T-helper 2 cell treated with Interferon-gamma antibody and Interleukin-4, amounts not matched to agents 5 μg/mL and 100 μg/mL, for 36 hours (primary cell): Measurements from ENCODE around the gene CARNS1.

ENCODE experiments used
- DNase-seq: peaks from one replicate; pipeline ENCODE4 v3.0.0; 2021; ENCODE audit warnings: low spot score
- H3K27ac Mint-ChIP-seq: one replicate; pipeline ENCODE4 v1.8.0; 2021; ENCODE audit warnings: mild to moderate bottlenecking, mixed read lengths
- H3K27me3 Mint-ChIP-seq: one replicate; pipeline ENCODE4 v1.8.0; 2021; ENCODE audit warnings: low read depth, mixed read lengths
- H3K36me3 Mint-ChIP-seq: one replicate; pipeline ENCODE4 v1.8.0; 2021; ENCODE audit warnings: low read depth, mixed read lengths
- H3K4me1 Mint-ChIP-seq: one replicate; pipeline ENCODE4 v1.8.0; 2021; ENCODE audit warnings: low read depth, mixed read lengths
- H3K4me3 Mint-ChIP-seq: one replicate; pipeline ENCODE4 v1.8.0; 2022; ENCODE audit warnings: mild to moderate bottlenecking, moderate library complexity, mixed read lengths
- H3K9me3 Mint-ChIP-seq: one replicate; pipeline ENCODE4 v1.8.0; 2021; ENCODE audit warnings: mixed read lengths

Gene CARNS1

GRCh38 chr11:67372321-67372992 is 43.0 kb upstream of the CARNS1 start:
- no peak overlapping the region for H3K4me3 Mint-ChIP-seq

GRCh38 chr11:67372993-67373647 is 42.4 kb upstream of the CARNS1 start, which contains the start of gene CLCF1:
TSS of gene CLCF1 (minus strand) at chr11:67373598. CDS start at chr11:67373539, 59 bp downstream.
- peaks cover 34% of the 10 kb centered on the region for H3K4me1 Mint-ChIP-seq

More at GRCh38 chr11:67372321-67372992, 43.0 kb upstream of the CARNS1 start:
- no peak for DNase-seq
- H3K36me3 Mint-ChIP-seq, result no peaks in the 10 kb centered on the region
- H3K27ac Mint-ChIP-seq, result no peak overlapping the region
- peaks cover 38% of the 10 kb centered on the region for H3K4me1 Mint-ChIP-seq
- no peaks in the 10 kb centered on the region for H3K9me3 Mint-ChIP-seq
- H3K27me3 Mint-ChIP-seq, result peaks cover 69% of the 10 kb centered on the region

GRCh38 chr11:67373648-67374570 is 41.6 kb upstream of the CARNS1 start:
- Mint-ChIP-seq H3K4me1 (peaks cover 26% of the 10 kb centered on the region), H3K27ac (peak overlapping the region; percentile 80)

More at GRCh38 chr11:67372993-67373647, 42.4 kb upstream of the CARNS1 start, which contains the start of gene CLCF1:
- peak within 1 kb of the TSS; percentile 80 for H3K27ac Mint-ChIP-seq
- DNase-seq, result no peak
- peak within 1 kb of the TSS; percentile 91 for H3K4me3 Mint-ChIP-seq
- H3K36me3 Mint-ChIP-seq, result no peaks in the 10 kb centered on the region
- H3K27me3 Mint-ChIP-seq, result peaks cover 64% of the 10 kb centered on the region
- no peaks in the 10 kb centered on the region for H3K9me3 Mint-ChIP-seq

GRCh38 chr11:67374571-67375281 is 40.8 kb upstream of the CARNS1 start:
- Mint-ChIP-seq H3K27me3 (peaks cover 52% of the 10 kb centered on the region), H3K4me1 (peaks cover 22% of the 10 kb centered on the region)

More at GRCh38 chr11:67373648-67374570, 41.6 kb upstream of the CARNS1 start:
- Mint-ChIP-seq H3K36me3 (no peaks in the 10 kb centered on the region), H3K9me3 (no peaks in the 10 kb centered on the region), H3K27me3 (peaks cover 60% of the 10 kb centered on the region), H3K4me3 (peak overlapping the region; percentile 91)
- peak; percentile 53 for DNase-seq

DNA sequence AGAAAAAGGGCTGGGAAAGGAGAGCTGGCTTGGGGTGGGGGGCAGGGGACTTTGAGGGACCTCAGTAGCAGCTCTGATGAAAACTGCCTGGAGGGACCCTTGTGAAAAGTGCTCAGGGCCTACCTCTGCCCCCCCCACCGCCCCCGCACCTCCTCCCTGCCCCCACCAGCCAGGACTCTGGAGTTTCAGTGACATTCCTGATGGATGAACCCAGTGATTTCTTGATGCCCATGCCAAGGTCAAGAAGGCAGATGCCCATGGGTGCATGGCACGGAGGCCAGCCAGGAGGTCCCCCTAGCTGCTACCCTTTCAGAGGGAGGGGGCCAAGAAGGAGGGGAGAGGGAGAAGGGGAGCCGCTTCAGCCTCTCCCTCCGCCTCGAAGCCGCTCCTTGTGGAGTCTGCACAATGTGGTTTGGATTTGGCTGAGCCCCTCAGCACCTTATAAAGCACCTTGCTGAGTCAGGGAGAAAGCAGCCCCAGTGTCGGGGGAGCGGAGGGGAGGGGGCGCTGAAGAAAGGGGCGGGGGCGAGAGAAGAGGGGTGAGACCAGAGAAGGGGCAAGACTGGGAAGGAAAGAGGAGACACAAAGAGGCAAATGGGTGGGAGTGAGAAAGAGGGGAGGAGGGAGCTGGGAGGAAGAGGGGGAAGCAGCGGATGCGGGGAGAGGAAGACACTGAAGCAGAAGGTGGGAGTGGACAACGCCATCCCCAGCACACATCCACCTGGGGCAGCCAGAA is 40.0 kb upstream of the CARNS1 start:
- Mint-ChIP-seq H3K36me3 (no peaks in the 10 kb centered on the region), H3K27ac (no peak overlapping the region), H3K4me3 (no peak overlapping the region), H3K9me3 (no peaks in the 10 kb centered on the region), H3K4me1 (peaks cover 19% of the 10 kb centered on the region), H3K27me3 (peaks cover 48% of the 10 kb centered on the region)
- DNase-seq, result no peak

More at GRCh38 chr11:67374571-67375281, 40.8 kb upstream of the CARNS1 start:
- H3K4me3 Mint-ChIP-seq, result peak overlapping the region; percentile 91
- no peaks in the 10 kb centered on the region for H3K36me3 Mint-ChIP-seq
- DNase-seq, result no peak
- H3K9me3 Mint-ChIP-seq, result no peaks in the 10 kb centered on the region
- H3K27ac Mint-ChIP-seq, result no peak overlapping the region

DNA sequence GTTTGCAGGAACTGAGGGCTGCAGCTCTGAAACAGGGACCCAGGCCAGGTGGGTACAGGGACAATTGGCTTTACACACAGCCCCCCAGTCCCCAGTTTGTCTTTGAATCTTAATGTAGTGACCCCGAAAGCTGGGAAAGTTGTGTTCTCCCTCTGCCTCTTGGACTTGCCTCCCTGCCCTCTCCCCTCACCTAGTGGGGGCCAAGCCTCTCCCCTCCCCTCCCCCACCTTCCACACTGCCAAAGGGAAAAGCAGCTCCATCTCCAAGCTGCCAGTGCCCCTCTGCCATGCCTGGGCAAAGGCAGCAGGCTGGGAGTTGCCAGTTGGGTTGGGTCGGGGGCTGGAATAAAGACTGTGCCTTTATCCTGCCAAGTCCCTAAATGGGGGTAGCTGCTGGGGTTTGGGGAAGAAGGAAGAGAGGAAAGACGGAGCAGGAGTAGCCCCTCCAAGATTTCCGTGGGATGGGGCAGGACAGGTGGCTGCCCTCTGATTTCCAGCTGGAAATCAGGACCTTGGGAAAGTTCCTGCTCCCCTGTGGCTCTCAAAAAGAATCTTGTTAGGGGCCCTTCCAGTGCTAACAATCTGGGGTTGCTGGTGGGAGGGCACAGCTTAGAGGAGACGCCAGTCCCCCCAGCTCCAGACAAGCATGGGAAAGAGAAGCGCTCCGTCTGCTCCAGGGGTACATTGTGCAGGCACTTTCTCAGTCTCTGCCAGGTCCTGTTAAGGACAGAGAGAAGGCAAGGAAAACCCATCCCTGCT is 39.2 kb upstream of the CARNS1 start:
- H3K4me3 Mint-ChIP-seq, result no peak overlapping the region
- H3K27me3 Mint-ChIP-seq, result peaks cover 46% of the 10 kb centered on the region
- no peak overlapping the region for H3K27ac Mint-ChIP-seq
- no peaks in the 10 kb centered on the region for H3K9me3 Mint-ChIP-seq
- H3K36me3 Mint-ChIP-seq, result no peaks in the 10 kb centered on the region
- peaks cover 16% of the 10 kb centered on the region for H3K4me1 Mint-ChIP-seq
- DNase-seq, result no peak

- peaks cover 38% of the 10 kb centered on the region for H3K27me3 Mint-ChIP-seq
- peaks cover 11% of the 10 kb centered on the region for H3K4me1 Mint-ChIP-seq
- H3K27ac Mint-ChIP-seq, result no peak overlapping the region
- no peak for DNase-seq
- H3K4me3 Mint-ChIP-seq, result no peak overlapping the region
- no peaks in the 10 kb centered on the region for H3K9me3 Mint-ChIP-seq
- no peaks in the 10 kb centered on the region for H3K36me3 Mint-ChIP-seq
These were observed 38.3 kb upstream of the CARNS1 start for GRCh38 chr11:67376873-67377808.

GRCh38 chr11:67378544-67378943 is 36.9 kb upstream of the CARNS1 start:
- H3K4me1 Mint-ChIP-seq, result peaks cover 15% of the 10 kb centered on the region
- H3K4me3 Mint-ChIP-seq, result no peak overlapping the region
- no peak overlapping the region for H3K27ac Mint-ChIP-seq
- no peaks in the 10 kb centered on the region for H3K9me3 Mint-ChIP-seq
- H3K36me3 Mint-ChIP-seq, result no peaks in the 10 kb centered on the region
- H3K27me3 Mint-ChIP-seq, result peaks cover 38% of the 10 kb centered on the region
- DNase-seq, result no peak

GRCh38 chr11:67379061-67380058 is 36.1 kb upstream of the CARNS1 start:
- peaks cover 33% of the 10 kb centered on the region for H3K27me3 Mint-ChIP-seq
- peaks cover 11% of the 10 kb centered on the region for H3K4me1 Mint-ChIP-seq
- no peaks in the 10 kb centered on the region for H3K9me3 Mint-ChIP-seq
- no peak for DNase-seq
- H3K27ac Mint-ChIP-seq, result no peak overlapping the region
- H3K36me3 Mint-ChIP-seq, result no peaks in the 10 kb centered on the region
- no peak overlapping the region for H3K4me3 Mint-ChIP-seq

DNA sequence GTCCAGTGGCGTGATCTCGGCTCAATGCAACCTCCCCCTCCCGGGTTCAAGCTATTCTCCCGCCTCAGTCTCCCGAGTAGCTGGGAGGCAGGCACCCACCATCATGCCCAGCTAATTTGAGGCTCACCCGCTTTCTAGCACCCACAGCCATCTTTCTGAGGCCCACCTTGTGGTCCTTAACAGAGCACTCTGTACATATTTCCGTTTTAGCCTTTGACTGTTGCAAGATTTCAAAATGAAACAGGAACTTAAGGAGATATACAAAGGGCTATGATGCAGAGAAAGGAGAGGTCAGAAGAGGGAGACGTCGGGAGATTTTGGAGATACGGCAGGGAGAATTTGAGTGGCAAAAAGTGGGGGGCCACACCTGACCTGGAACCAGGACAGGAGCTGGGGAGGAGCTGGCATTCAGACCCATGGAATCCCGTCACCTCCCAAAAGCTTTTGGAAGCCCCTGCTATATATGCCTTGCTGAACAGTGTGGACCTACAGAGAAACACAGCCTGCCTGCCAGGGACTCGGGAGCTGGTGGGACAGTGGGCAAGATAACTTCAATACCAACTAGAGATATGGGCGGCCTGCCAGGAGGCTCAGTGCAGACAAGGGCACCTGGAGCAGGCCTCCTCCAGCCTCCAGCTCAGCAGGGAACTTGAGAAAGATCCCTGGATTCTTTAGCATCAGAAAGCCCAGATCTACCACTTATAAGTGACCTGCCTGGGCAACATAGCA is 34.1 kb upstream of the CARNS1 start:
- Mint-ChIP-seq H3K9me3 (no peaks in the 10 kb centered on the region), H3K4me1 (peaks cover 7% of the 10 kb centered on the region), H3K4me3 (no peak overlapping the region), H3K36me3 (no peaks in the 10 kb centered on the region), H3K27ac (no peak overlapping the region), H3K27me3 (peaks cover 30% of the 10 kb centered on the region)
- no peak for DNase-seq
